Activated CD8-positive, alpha-beta T cell treated with anti-CD3 and anti-CD28 coated beads for 36 hours (primary cell): ENCODE results near the gene MEGF11. TPM values are rescaled to one million over a fixed set of nuclear protein-coding genes. Genes with fewer than 3 reads are reported as not detected.

Experiments used
- ATAC-seq: fragments of 200-7000 bp; cut with Tn5 transposase; one replicate; pipeline ENCODE4 v1.10.0; 2021; ENCODE audit warnings: mild to moderate bottlenecking, moderate library complexity
- CTCF ChIA-PET: fragments of 350-600 bp; sonication (Branson Sonifier 250); formaldehyde crosslinking; loops from one replicate; lab custom pipeline; 2021; ENCODE audit warnings: antibody characterized with exemption; lab: Charles Lee
- POLR2A ChIA-PET: fragments of 350-600 bp; sonication (Branson Sonifier 250); formaldehyde crosslinking; loops from one replicate; lab custom pipeline; 2021; ENCODE audit warnings: antibody characterized with exemption; lab: Charles Lee
- DNase-seq: peaks from one replicate; pipeline ENCODE4 v3.0.0-alpha.2; 2020
- H3K27ac Mint-ChIP-seq: one replicate; pipeline ENCODE4 v1.8.0; 2021; ENCODE audit warnings: mild to moderate bottlenecking, mixed read lengths
- H3K27me3 Mint-ChIP-seq: one replicate; pipeline ENCODE4 v1.8.0; 2021; ENCODE audit warnings: mixed read lengths
- H3K36me3 Mint-ChIP-seq: one replicate; pipeline ENCODE4 v1.8.0; 2021; ENCODE audit warnings: low read depth, mixed read lengths
- H3K4me1 Mint-ChIP-seq: one replicate; pipeline ENCODE4 v1.8.0; 2021; ENCODE audit warnings: low read depth, mixed read lengths
- H3K4me3 Mint-ChIP-seq: one replicate; pipeline ENCODE4 v1.8.0; 2021; ENCODE audit warnings: mild to moderate bottlenecking, moderate library complexity, mixed read lengths
- H3K9me3 Mint-ChIP-seq: one replicate; pipeline ENCODE4 v1.8.0; 2021; ENCODE audit warnings: mixed read lengths
- intact Hi-C: fragments of 100-400 bp; cut with micrococcal nuclease; formaldehyde crosslinking; loops from one replicate; pipeline ENCODE4 v1.10.0; 2022
- total RNA-seq, 2 experiments: library from RNA; stranded (reverse); gene quantifications; one replicate each; pipeline ENCODE4 v1.2.3, GENCODE V29; 2021
- TF ChIP-seq, protein P1 (sequence below): fragments of 200-600 bp; IDR thresholded peaks from one replicate; pipeline ENCODE4 v1.8.0; 2022; ENCODE audit warnings: antibody characterized with exemption, mild to moderate bottlenecking

The MEGF11 gene
- total RNA-seq, 2 experiments from 2014 or later, result not detected

DNA sequence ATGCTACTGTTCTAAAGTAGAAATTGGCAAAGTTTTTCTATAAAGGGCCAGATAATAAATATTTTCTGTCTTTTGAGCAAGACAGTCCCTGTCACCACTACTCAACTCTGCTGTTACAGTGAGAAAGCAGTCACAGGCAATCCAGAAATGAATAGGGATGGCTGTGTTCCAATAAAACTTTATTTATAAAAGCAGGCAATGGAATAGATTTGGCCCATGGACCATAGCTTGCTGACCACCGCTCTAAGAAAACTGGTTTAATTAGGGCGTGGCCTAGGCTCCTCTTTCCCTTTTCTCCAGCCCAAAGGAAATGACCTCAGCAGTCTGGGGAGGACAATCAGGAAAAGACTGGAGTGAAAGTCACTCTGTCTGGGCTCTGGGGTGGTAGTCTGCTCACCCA, 183.8 kb downstream of the MEGF11 start:
- H3K4me3 Mint-ChIP-seq, result no peak overlapping the region
- ChIA-PET CTCF (no interaction called here), POLR2A (no interaction called here)
- DNase-seq (no peak), ATAC-seq (no peak)
- H3K27ac Mint-ChIP-seq, result no peak overlapping the region
- TF ChIP-seq, protein P1, sequence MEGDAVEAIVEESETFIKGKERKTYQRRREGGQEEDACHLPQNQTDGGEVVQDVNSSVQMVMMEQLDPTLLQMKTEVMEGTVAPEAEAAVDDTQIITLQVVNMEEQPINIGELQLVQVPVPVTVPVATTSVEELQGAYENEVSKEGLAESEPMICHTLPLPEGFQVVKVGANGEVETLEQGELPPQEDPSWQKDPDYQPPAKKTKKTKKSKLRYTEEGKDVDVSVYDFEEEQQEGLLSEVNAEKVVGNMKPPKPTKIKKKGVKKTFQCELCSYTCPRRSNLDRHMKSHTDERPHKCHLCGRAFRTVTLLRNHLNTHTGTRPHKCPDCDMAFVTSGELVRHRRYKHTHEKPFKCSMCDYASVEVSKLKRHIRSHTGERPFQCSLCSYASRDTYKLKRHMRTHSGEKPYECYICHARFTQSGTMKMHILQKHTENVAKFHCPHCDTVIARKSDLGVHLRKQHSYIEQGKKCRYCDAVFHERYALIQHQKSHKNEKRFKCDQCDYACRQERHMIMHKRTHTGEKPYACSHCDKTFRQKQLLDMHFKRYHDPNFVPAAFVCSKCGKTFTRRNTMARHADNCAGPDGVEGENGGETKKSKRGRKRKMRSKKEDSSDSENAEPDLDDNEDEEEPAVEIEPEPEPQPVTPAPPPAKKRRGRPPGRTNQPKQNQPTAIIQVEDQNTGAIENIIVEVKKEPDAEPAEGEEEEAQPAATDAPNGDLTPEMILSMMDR, result no peak
- H3K27me3 Mint-ChIP-seq, result peaks cover 2% of the 10 kb centered on the region
- H3K36me3 Mint-ChIP-seq, result no peaks in the 10 kb centered on the region
- H3K4me1 Mint-ChIP-seq, result no peaks in the 10 kb centered on the region
- H3K9me3 Mint-ChIP-seq, result no peaks in the 10 kb centered on the region
- intact Hi-C loops, result no loop called here

DNA sequence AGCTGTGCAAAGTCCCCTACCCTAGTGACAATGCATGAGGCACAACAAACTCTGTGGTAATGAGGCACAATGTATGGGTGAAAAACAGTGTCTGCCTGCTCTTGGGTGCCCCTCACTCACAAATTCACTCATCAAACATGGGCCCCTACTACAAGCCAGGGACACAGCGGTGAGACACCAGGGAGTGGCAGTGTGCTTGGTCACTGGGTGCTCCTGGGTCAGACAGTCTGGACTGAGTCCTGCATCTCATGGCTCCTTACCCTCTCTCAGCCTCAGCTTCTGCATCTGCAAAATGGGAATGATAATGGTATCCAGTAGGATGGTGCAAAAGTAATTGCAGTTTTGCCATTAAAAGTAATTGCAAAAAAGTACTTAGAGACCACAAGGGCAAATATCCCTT, 184.7 kb downstream of the MEGF11 start:
- CTCF ChIA-PET, result no interaction called here
- peaks cover 2% of the 10 kb centered on the region for H3K27me3 Mint-ChIP-seq
- H3K36me3 Mint-ChIP-seq, result no peaks in the 10 kb centered on the region
- H3K4me1 Mint-ChIP-seq, result no peaks in the 10 kb centered on the region
- POLR2A ChIA-PET, result no interaction called here
- intact Hi-C loops, result no loop called here
- no peaks in the 10 kb centered on the region for H3K9me3 Mint-ChIP-seq
- ATAC-seq, result no peak
- DNase-seq, result no peak
- no peak overlapping the region for H3K27ac Mint-ChIP-seq
- H3K4me3 Mint-ChIP-seq, result no peak overlapping the region
- TF ChIP-seq, protein P1, result no peak

DNA sequence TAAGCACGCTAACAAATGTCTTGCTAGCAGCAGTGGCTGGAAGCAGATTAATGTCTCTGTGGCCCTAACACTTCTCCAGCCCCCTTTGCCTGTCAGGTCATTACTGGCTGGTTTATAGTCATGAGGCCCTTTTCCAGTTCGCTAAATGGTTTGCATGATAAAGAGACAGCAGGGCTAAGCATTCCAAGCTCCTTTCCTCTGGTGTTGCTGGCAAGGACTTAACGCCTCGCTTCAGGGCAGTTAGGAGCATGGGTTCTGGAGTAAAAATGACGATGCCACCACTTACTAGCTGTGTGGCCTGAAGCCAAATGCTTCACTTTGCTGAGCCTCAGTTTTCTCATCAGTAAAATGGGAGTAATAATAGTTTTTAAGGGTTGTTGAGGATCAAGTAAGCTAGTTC, 185.9 kb downstream of the MEGF11 start:
- intact Hi-C loops, result no loop called here
- POLR2A ChIA-PET, result no interaction called here

DNA sequence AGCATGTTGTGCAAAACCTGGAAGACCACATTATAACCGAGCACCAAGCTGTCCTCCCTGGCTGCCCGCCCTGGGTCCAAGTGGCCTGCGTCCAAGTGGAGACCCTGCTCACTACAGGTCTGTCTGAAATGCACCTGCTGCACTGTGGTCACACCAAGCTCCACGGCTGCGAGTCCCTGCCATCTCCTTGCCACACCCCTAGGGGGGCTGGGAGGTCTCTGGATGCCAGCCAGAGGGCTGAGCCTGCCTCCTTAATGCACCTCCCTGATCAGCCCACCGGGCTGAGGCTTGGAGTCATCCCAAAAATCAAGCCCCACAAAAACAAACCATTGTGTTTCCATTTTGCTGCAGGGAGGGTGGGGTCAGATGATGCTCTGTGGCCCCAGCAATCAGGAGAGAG, 187.1 kb downstream of the MEGF11 start:
- H3K27ac Mint-ChIP-seq, result no peak overlapping the region
- no peaks in the 10 kb centered on the region for H3K27me3 Mint-ChIP-seq
- DNase-seq, result no peak
- TF ChIP-seq, protein P1, result no peak
- H3K36me3 Mint-ChIP-seq, result no peaks in the 10 kb centered on the region
- intact Hi-C loops, result no loop called here
- ATAC-seq, result no peak
- H3K4me3 Mint-ChIP-seq, result no peak overlapping the region
- H3K9me3 Mint-ChIP-seq, result no peaks in the 10 kb centered on the region
- ChIA-PET CTCF (no interaction called here), POLR2A (no interaction called here)
- no peaks in the 10 kb centered on the region for H3K4me1 Mint-ChIP-seq

More for the DNA sequence above, 185.9 kb downstream of the MEGF11 start:
- no peak overlapping the region for H3K4me3 Mint-ChIP-seq
- H3K27me3 Mint-ChIP-seq, result no peaks in the 10 kb centered on the region
- DNase-seq (no peak), ATAC-seq (no peak)
- no peaks in the 10 kb centered on the region for H3K9me3 Mint-ChIP-seq
- no peak overlapping the region for H3K27ac Mint-ChIP-seq
- no peaks in the 10 kb centered on the region for H3K36me3 Mint-ChIP-seq
- CTCF ChIA-PET, result no interaction called here
- TF ChIP-seq, protein P1, result no peak
- H3K4me1 Mint-ChIP-seq, result no peaks in the 10 kb centered on the region

DNA sequence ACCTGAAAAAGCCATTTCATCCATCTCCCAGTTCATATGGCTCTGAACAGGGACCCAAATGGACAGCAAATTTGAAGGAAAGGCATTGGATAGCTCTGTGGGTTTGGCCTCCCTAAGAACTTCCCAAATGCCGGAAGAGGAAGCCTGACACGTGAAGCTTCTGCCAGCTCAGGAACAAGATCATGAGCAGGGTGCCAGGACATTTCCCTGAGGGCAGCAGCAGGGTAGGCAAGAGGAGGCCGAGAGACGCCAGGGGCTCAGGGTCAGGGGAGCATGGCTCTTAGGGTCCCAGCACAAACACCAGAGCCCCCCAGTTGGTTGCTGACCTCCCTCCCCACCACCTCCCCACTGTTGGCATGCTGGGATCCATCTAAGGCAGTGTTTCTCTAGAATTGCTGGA, 187.5 kb downstream of the MEGF11 start:
- DNase-seq (no peak), ATAC-seq (no peak)
- no peaks in the 10 kb centered on the region for H3K36me3 Mint-ChIP-seq
- no peak overlapping the region for H3K4me3 Mint-ChIP-seq
- CTCF ChIA-PET, result no interaction called here
- H3K27ac Mint-ChIP-seq, result no peak overlapping the region
- intact Hi-C loops, result no loop called here
- H3K27me3 Mint-ChIP-seq, result no peaks in the 10 kb centered on the region
- POLR2A ChIA-PET, result no interaction called here
- no peaks in the 10 kb centered on the region for H3K9me3 Mint-ChIP-seq
- H3K4me1 Mint-ChIP-seq, result no peaks in the 10 kb centered on the region
- TF ChIP-seq, protein P1, result no peak
